Liver (tissue), 2 donors: ENCODE measurements around the gene MOCS3.

Experiments
- TF ChIP-seq, protein P1 (sequence below): fragments of 150-350 bp; IDR thresholded peaks from 2 replicates; pipeline ENCODE4 v1.5.1; 2017; ENCODE audit warnings: improper control_type of control experiment, low read depth, low read length; ENCODE audit not compliant: missing input control
- TF ChIP-seq, protein P2 (sequence below): IDR thresholded peaks from 2 replicates; pipeline ENCODE4 v1.6.1; 2016; ENCODE audit warnings: antibody characterized with exemption
- donor health status: healthy.

DNA sequence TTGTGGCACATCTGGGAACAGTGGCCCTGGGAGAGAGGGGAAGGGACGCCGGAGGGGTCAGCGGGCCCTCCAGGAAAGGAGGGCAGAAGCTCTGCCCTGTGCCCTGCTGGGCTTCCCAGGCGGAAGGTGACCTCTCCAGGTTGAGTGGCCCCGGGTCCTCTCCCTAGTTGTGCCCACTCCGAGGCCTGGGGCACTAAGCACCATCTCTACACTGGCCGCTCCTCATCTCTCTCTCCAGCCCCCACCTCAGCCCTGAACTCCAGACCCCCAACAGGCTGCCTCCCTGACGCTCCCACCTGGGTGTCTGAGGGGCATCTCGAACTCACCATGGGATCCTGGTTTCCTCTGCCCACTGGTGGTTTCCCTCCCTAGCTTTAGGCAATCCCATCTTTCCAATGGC lies 46.2 kb downstream of the MOCS3 start:
- TF ChIP-seq, protein P1, sequence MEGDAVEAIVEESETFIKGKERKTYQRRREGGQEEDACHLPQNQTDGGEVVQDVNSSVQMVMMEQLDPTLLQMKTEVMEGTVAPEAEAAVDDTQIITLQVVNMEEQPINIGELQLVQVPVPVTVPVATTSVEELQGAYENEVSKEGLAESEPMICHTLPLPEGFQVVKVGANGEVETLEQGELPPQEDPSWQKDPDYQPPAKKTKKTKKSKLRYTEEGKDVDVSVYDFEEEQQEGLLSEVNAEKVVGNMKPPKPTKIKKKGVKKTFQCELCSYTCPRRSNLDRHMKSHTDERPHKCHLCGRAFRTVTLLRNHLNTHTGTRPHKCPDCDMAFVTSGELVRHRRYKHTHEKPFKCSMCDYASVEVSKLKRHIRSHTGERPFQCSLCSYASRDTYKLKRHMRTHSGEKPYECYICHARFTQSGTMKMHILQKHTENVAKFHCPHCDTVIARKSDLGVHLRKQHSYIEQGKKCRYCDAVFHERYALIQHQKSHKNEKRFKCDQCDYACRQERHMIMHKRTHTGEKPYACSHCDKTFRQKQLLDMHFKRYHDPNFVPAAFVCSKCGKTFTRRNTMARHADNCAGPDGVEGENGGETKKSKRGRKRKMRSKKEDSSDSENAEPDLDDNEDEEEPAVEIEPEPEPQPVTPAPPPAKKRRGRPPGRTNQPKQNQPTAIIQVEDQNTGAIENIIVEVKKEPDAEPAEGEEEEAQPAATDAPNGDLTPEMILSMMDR, result no peak
- TF ChIP-seq, protein P2, sequence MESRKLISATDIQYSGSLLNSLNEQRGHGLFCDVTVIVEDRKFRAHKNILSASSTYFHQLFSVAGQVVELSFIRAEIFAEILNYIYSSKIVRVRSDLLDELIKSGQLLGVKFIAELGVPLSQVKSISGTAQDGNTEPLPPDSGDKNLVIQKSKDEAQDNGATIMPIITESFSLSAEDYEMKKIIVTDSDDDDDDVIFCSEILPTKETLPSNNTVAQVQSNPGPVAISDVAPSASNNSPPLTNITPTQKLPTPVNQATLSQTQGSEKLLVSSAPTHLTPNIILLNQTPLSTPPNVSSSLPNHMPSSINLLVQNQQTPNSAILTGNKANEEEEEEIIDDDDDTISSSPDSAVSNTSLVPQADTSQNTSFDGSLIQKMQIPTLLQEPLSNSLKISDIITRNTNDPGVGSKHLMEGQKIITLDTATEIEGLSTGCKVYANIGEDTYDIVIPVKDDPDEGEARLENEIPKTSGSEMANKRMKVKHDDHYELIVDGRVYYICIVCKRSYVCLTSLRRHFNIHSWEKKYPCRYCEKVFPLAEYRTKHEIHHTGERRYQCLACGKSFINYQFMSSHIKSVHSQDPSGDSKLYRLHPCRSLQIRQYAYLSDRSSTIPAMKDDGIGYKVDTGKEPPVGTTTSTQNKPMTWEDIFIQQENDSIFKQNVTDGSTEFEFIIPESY, result no peak
